ENCODE data around the gene GON4L.

DNA sequence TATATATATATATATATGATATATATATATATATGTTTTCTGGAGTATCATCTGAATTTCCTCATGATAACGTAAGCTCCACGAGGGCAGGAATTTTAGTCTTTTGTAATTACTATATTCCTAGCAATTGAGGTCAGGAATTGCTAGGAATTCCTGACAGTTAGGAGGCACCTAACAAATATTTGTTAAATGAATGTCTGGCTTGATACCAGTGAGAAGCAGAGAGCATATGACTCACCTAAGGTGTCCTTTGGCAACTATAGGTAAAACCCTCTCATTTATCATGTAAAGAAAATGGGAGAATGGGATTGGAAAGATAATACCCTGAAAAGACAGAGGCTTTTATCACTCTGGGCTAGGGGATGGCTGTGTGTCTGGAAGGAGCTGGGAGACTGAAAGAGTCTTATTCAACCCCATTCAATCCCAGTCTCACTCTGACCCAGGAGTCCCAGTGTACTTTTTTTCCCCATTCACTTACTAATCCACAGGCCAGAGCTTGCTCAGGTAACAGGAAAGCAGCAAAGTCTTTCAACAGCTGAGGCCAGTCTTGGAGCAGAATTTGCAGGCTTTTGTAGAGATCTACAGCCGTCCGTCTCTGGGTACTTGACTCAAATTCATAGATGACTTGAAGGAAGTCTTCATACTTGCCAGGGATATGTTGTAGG lies 96.9 kb downstream of the GON4L start:
- TF ChIP-seq TAF1 (IDR thresholded peaks at IDR 0.05; ENCODE audit: borderline replicate concordance, low read depth, low read length), result no peak
- TF ChIP-seq SIN3A (IDR thresholded peaks at IDR 0.05; ENCODE audit: borderline replicate concordance, low read depth, low read length), result no peak
- no peak for TF ChIP-seq RAD21 (IDR thresholded peaks at IDR 0.05; ENCODE audit: low read length)
- TF ChIP-seq USF2 (IDR thresholded peaks at IDR 0.05; ENCODE audit: borderline replicate concordance, low read depth, low read length), result no peak
- TF ChIP-seq, protein P1, sequence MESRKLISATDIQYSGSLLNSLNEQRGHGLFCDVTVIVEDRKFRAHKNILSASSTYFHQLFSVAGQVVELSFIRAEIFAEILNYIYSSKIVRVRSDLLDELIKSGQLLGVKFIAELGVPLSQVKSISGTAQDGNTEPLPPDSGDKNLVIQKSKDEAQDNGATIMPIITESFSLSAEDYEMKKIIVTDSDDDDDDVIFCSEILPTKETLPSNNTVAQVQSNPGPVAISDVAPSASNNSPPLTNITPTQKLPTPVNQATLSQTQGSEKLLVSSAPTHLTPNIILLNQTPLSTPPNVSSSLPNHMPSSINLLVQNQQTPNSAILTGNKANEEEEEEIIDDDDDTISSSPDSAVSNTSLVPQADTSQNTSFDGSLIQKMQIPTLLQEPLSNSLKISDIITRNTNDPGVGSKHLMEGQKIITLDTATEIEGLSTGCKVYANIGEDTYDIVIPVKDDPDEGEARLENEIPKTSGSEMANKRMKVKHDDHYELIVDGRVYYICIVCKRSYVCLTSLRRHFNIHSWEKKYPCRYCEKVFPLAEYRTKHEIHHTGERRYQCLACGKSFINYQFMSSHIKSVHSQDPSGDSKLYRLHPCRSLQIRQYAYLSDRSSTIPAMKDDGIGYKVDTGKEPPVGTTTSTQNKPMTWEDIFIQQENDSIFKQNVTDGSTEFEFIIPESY (IDR thresholded peaks at IDR 0.05; ENCODE audit: borderline replicate concordance, low read depth), result no peak
- TF ChIP-seq RFX5 (IDR thresholded peaks at IDR 0.05; ENCODE audit: low read length), result no peak
- TF ChIP-seq CTCF (IDR thresholded peaks at IDR 0.05), result no peak
- TF ChIP-seq EZH2phosphoT487 (IDR thresholded peaks at IDR 0.05; ENCODE audit: borderline replicate concordance, low read depth), result no peak
- TF ChIP-seq, protein P2, sequence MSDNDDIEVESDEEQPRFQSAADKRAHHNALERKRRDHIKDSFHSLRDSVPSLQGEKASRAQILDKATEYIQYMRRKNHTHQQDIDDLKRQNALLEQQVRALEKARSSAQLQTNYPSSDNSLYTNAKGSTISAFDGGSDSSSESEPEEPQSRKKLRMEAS (IDR thresholded peaks at IDR 0.05; ENCODE audit: low read depth), result no peak
- TF ChIP-seq MXI1 (IDR thresholded peaks at IDR 0.05; ENCODE audit: low read depth, low read length), result no peak
- no peak for TF ChIP-seq CHD2 (IDR thresholded peaks at IDR 0.05; ENCODE audit: low read length, partially characterized antibody)
